Temporal lobe (tissue), 1 donor: ENCODE data around the gene TJP2. TPM values are rescaled to one million over a fixed set of nuclear protein-coding genes. Genes with fewer than 3 reads are reported as not detected.

ENCODE experiments used
- total RNA-seq: library from RNA; depleted of rRNA; stranded (reverse); fragments of >200 nt; gene quantifications from one replicate; pipeline ENCODE4 v1.2.3, GENCODE V29; 2014

TJP2 gene
- total RNA-seq, 1 donor from 2014 or later = 5.9 TPM

Other genes with a start within 250 kb of the TJP2 start
- gene PRKACG, start 160.2 kb upstream of the TJP2 start, total RNA-seq = not detected
- gene FXN, start 138.5 kb upstream of the TJP2 start, total RNA-seq = 1.7 TPM
- gene ENTREP1, start 150.9 kb downstream of the TJP2 start, total RNA-seq = 3.2 TPM